GM18508 (cell line): ENCODE measurements around the gene ETF1.

Experiments
- ATAC-seq: cut with Tn5 transposase; IDR thresholded peaks from one replicate; pipeline ENCODE4 v1.9.1; 2021; ENCODE audit warnings: moderate number of reproducible peaks; ENCODE audit not compliant: insufficient read depth, unreplicated experiment

ETF1 gene

GRCh38 chr5:138564242-138564641 lies 21.2 kb upstream of the ETF1 start:
- no peak for ATAC-seq

- no peak for ATAC-seq
Measured at GRCh38 chr5:138563340-138564118, 20.5 kb upstream of the ETF1 start.

GRCh38 chr5:138560971-138561370 lies 17.9 kb upstream of the ETF1 start:
- no peak for ATAC-seq

DNA sequence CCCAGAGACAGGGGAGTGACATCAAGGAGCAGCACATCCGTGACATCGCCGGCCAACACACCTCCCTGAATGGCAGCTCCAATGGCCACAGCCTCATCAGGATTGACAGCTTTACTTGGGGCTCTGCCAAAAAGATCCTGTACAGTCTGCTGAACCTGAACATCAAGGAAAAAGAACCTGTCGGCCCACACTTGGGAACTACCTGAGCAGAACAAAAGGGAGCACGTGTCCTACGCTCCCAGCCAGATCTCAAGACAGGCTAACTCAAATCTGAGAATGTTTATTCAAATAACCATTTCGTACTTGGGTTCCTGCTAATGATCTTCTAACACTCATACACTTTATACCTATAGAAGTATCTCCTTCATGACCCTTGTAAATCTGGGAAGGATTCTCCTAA lies 16.9 kb upstream of the ETF1 start:
- no peak for ATAC-seq

DNA sequence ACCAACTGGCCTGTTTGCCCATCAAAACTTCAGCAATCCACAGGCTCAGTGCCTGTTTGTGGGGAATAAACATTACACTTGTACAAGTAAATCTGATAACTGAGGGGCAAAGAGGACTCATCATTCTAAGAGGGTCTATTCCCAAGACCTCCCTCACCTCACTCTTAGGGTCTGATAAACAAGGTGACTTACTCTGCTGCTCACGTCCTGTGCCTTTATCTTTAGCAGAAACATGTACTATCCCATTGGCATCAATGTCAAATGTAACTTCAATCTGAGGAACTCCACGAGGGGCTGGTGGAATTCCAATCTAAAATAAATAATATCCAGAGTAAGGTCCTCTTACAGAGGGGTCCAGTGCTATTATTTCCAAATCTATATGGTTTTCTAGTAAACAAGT lies 14.6 kb upstream of the ETF1 start:
- ATAC-seq: no peak

GRCh38 chr5:138554143-138554542 lies 11.1 kb upstream of the ETF1 start:
- ATAC-seq: no peak

DNA sequence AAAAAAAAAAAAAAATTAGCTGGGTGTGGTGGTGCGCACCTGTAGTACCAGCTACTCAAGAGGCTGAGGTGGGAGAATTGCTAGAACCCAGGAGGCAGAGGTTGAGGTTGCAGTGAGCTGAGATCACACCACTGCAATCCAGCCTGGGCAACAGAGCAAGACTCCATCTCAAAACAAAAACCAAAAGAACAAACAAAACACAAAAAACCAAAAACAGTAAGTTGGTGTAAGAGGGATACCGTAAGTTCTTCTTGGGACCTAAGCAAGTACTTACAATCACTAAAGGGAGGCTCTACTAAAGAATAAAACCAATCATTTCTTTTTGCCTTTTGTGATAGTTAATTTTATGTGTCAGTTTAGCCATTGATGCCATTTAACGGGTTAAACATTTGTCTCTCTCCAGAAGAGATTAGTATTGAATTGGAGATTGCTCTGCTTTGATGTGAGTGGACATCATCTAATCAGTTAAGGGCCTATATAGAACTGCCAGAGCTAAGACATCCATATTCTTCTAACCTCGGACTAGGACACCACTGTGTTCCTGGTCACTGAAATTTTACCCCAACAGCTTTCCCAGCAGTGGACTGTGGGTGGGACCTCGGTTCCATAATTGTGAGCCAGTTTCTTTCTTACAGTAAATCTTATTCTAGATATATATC lies 10.5 kb upstream of the ETF1 start:
- ATAC-seq: no peak

DNA sequence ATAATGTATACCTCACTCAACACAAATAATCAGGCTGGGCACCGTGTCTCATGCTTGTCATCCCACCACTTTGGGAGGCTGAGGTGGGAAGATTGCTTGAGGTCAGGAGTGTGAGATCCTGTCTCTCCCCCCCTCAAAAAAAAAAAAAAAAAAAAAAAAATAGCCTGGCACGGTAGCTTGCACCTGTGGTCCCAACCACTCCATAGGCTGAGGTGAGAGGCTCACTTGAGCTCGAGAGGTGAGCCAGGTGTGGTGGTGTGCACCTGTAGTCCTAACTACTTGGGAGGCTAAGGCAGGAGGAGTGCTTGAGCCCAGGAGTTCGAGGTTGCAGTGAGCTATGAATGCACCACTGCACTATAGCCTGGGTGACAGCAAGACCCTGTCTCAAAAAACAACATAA lies 9.6 kb upstream of the ETF1 start:
- no peak for ATAC-seq

- no peak for ATAC-seq
Measured at GRCh38 chr5:138549414-138549813, 6.4 kb upstream of the ETF1 start.

GRCh38 chr5:138545919-138546562 lies 3.0 kb upstream of the ETF1 start:
- no peak for ATAC-seq

GRCh38 chr5:138544181-138545134 lies 1.4 kb upstream of the ETF1 start:
- ATAC-seq: no peak

- peak; percentile 26 for ATAC-seq
Measured at GRCh38 chr5:138543730-138544104, 681 bp upstream of the ETF1 start.

GRCh38 chr5:138542180-138542955 lies 668 bp downstream of the ETF1 start:
- ATAC-seq: no peak

GRCh38 chr5:138541511-138542179 lies 1.4 kb downstream of the ETF1 start:
- ATAC-seq: no peak

GRCh38 chr5:138539791-138540190 lies 3.2 kb downstream of the ETF1 start:
- no peak for ATAC-seq

DNA sequence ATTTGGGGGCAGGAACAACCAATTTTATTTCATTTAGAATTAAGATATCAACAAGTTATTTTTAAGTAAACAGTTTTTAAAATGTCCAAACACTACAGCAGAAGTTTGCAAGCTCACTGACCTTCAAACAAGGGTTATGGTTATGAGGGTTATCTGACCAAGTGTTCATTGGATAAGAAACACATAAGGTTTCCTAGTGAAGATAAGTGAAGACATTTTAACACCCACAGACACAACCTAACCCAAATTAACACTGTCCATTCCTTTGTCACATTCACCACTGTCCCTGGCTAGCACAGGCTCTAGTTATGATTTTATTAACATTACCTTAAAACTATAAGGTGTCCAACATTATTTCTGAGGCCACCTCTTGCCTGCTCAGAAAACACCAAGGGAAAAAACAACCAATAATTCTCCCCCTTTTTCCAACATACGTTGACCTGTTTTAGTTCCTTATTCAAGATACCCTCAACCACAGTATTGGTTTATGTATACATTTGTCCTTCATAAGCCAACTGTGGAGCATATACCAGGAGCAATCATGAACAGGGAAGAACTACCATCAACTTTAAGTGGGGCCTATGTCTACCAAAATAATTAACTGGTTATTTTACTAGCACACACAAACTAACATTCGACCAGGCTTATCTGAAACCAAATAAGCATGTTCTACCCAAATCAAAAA lies 4.0 kb downstream of the ETF1 start:
- no peak for ATAC-seq

GRCh38 chr5:138536665-138537315 lies 6.2 kb downstream of the ETF1 start:
- ATAC-seq: no peak

DNA sequence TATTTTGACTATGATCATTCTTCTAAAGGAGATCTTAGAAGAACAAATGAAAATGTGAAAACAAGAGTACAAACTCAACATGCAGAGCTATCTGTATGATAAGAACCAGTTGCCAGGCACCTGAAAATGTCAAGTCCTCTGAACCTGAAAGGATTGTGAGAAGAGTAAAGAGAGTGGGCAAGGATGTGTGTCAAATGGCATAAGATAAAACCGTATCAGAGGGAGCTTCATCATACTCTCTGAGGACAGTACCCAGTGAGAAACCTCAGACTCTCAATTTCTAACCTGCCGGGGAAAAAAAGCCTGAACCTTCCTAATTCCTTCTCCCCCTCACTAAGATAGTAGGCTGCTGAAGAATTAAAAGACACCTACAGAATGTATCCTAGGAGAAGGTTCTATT lies 6.8 kb downstream of the ETF1 start:
- no peak for ATAC-seq
